Loucy (cell line): ENCODE results near the gene SLC22A3.
A peak's percentile ranks its signal among the peaks of the same experiment; 100 is the strongest.

Experiments used
- H2AFZ ChIP-seq: fragments of 200-600 bp; sonication (generic); 2 replicates; pipeline ENCODE4 v1.6.0; 2016; ENCODE audit warnings: antibody characterized with exemption, mild to moderate bottlenecking, low read length, moderate library complexity
- H3F3A ChIP-seq: fragments of 200-600 bp; 2 replicates; pipeline ENCODE4 v1.6.0; 2016; ENCODE audit warnings: antibody characterized with exemption, low read depth, mild to moderate bottlenecking
- H3K27me3 ChIP-seq: fragments of 200-600 bp; sonication (generic); 2 replicates; pipeline ENCODE4 v1.6.1; 2014; ENCODE audit warnings: low read length, mild to moderate bottlenecking; ENCODE audit not compliant: insufficient read depth, poor library complexity, severe bottlenecking
- H3K36me3 ChIP-seq: fragments of 200-600 bp; sonication (generic); 2 replicates; pipeline ENCODE4 v1.6.1; 2016; ENCODE audit warnings: low read length; ENCODE audit not compliant: insufficient read depth
- H3K4me1 ChIP-seq: fragments of 200-600 bp; sonication (generic); 2 replicates; pipeline ENCODE4 v1.5.1; 2014; ENCODE audit warnings: low read length, mild to moderate bottlenecking; ENCODE audit not compliant: insufficient read depth, poor library complexity, severe bottlenecking
- H3K4me2 ChIP-seq: fragments of 200-600 bp; sonication (generic); 2 replicates; pipeline ENCODE4 v1.6.0; 2014; ENCODE audit warnings: antibody characterized with exemption, low read length, low read depth, mild to moderate bottlenecking; ENCODE audit not compliant: poor library complexity, severe bottlenecking
- H3K4me3 ChIP-seq: fragments of 200-600 bp; sonication (generic); 2 replicates; pipeline ENCODE4 v1.5.1; 2014; ENCODE audit warnings: low read length, mild to moderate bottlenecking, mixed read lengths; ENCODE audit not compliant: poor library complexity, severe bottlenecking
- H3K79me2 ChIP-seq: fragments of 200-600 bp; sonication (generic); 2 replicates; pipeline ENCODE4 v1.6.1; 2014; ENCODE audit warnings: low read length; ENCODE audit not compliant: insufficient read depth
- H3K9ac ChIP-seq: fragments of 200-600 bp; sonication (generic); 2 replicates; pipeline ENCODE4 v1.6.0; 2014; ENCODE audit warnings: mild to moderate bottlenecking, low read depth, low read length, moderate library complexity; ENCODE audit not compliant: poor library complexity, severe bottlenecking
- H3K9me2 ChIP-seq: fragments of 200-600 bp; sonication (generic); replicated peaks from 2 replicates; pipeline ENCODE4 v1.6.1; 2016; ENCODE audit warnings: low read depth, low read length, mixed read lengths
- H3K9me3 ChIP-seq: fragments of 200-600 bp; sonication (generic); 2 replicates; pipeline ENCODE4 v1.6.1; 2014; ENCODE audit warnings: mild to moderate bottlenecking, antibody characterized with exemption, low read length, low read depth; ENCODE audit not compliant: insufficient read depth
- H4K20me1 ChIP-seq: fragments of 200-600 bp; sonication (generic); 2 replicates; pipeline ENCODE4 v1.6.0; 2014; ENCODE audit warnings: antibody characterized with exemption, low read length, mild to moderate bottlenecking; ENCODE audit not compliant: insufficient read depth, poor library complexity, severe bottlenecking
- CTCF ChIP-seq: fragments of 200-600 bp; sonication (generic); conservative IDR thresholded peaks from 2 replicates; pipeline ENCODE4 v1.5.1; 2014; ENCODE audit warnings: mild to moderate bottlenecking, antibody characterized with exemption, low read length
- EZH2phosphoT487 ChIP-seq: fragments of 200-600 bp; IDR thresholded peaks from 2 replicates; pipeline ENCODE4 v1.6.1; 2018; ENCODE audit warnings: antibody characterized with exemption, mild to moderate bottlenecking, moderate library complexity, borderline replicate concordance

SLC22A3 gene

GRCh38 chr6:160456214-160456546 is 108.0 kb downstream of the SLC22A3 start:
- Histone ChIP-seq H3K36me3 (no peaks in the 10 kb centered on the region), H3K4me1 (no peaks in the 10 kb centered on the region), H3K9ac (no peak overlapping the region), H3K27me3 (peaks cover 62% of the 10 kb centered on the region), H3K9me2 (no peaks in the 10 kb centered on the region), H2AFZ (no peak overlapping the region), H4K20me1 (no peaks in the 10 kb centered on the region), H3K4me2 (no peak overlapping the region), H3F3A (no peaks in the 10 kb centered on the region), H3K79me2 (no peaks in the 10 kb centered on the region), H3K4me3 (no peak overlapping the region), H3K9me3 (no peaks in the 10 kb centered on the region)
- TF ChIP-seq CTCF (peak; percentile 42; the same call in 1 of the 2 replicates), EZH2phosphoT487 (no peak)

GRCh38 chr6:160457823-160458222 is 109.6 kb downstream of the SLC22A3 start:
- Histone ChIP-seq H4K20me1 (no peaks in the 10 kb centered on the region), H3K9me2 (no peaks in the 10 kb centered on the region), H3K36me3 (no peaks in the 10 kb centered on the region), H3K27me3 (peaks cover 69% of the 10 kb centered on the region), H3K9ac (no peak overlapping the region), H3K4me1 (peaks cover 3% of the 10 kb centered on the region), H2AFZ (no peak overlapping the region), H3K4me3 (no peak overlapping the region), H3F3A (no peaks in the 10 kb centered on the region), H3K4me2 (no peak overlapping the region), H3K79me2 (no peaks in the 10 kb centered on the region), H3K9me3 (no peaks in the 10 kb centered on the region)
- no peak for TF ChIP-seq EZH2phosphoT487
- no peak for TF ChIP-seq CTCF

- Histone ChIP-seq H3K4me3 (no peak overlapping the region), H4K20me1 (no peaks in the 10 kb centered on the region), H3K9ac (no peak overlapping the region), H3K9me2 (no peaks in the 10 kb centered on the region), H3K4me1 (peaks cover 4% of the 10 kb centered on the region), H3K27me3 (peaks cover 89% of the 10 kb centered on the region), H3F3A (no peaks in the 10 kb centered on the region), H3K36me3 (no peaks in the 10 kb centered on the region), H3K4me2 (no peak overlapping the region), H3K79me2 (no peaks in the 10 kb centered on the region), H3K9me3 (0 out of 2 replicates have a peak, but pooled peaks cover 3% of the 10 kb centered on the region), H2AFZ (no peak overlapping the region)
- TF ChIP-seq EZH2phosphoT487, result no peak
- TF ChIP-seq CTCF, result no peak
These were observed 113.5 kb downstream of the SLC22A3 start for GRCh38 chr6:160461641-160462040.
